WTC11 (cell line): ENCODE measurements around the gene LUM.

ENCODE experiments used
- FOXK1 ChIP-seq: sonication (generic); formaldehyde crosslinking; IDR thresholded peaks from 2 replicates; pipeline ENCODE4 v1.8.0; 2022; ENCODE audit warnings: mild to moderate bottlenecking, moderate library complexity, missing genetic modification reagents
- MYBL2 ChIP-seq: sonication (generic); formaldehyde crosslinking; IDR thresholded peaks from 2 replicates; pipeline ENCODE4 v1.8.1; 2023; ENCODE audit warnings: mild to moderate bottlenecking, moderate library complexity, missing genetic modification reagents
- TEAD4 ChIP-seq: sonication (generic); formaldehyde crosslinking; IDR thresholded peaks from 2 replicates; pipeline ENCODE4 v1.8.0; 2022; ENCODE audit warnings: mild to moderate bottlenecking, missing genetic modification reagents
- ZNF121 ChIP-seq: sonication (generic); formaldehyde crosslinking; IDR thresholded peaks from 2 replicates; pipeline ENCODE4 v1.8.0; 2023; ENCODE audit warnings: missing genetic modification reagents
- ZNF423 ChIP-seq: fragments of 250-450 bp; sonication (Bioruptor Pico); IDR thresholded peaks from 2 replicates; pipeline ENCODE4 v2.1.2; 2022; ENCODE audit warnings: mild to moderate bottlenecking, moderate library complexity
- TF ChIP-seq, protein P1 (sequence below): fragments of 200-600 bp; IDR thresholded peaks from 2 replicates; pipeline ENCODE4 v1.8.0; 2022; ENCODE audit warnings: antibody characterized with exemption
- TF ChIP-seq, protein P2 (sequence below): sonication (generic); formaldehyde crosslinking; IDR thresholded peaks from 2 replicates; pipeline ENCODE4 v1.8.1; 2022; ENCODE audit warnings: missing genetic modification reagents, borderline replicate concordance

DNA sequence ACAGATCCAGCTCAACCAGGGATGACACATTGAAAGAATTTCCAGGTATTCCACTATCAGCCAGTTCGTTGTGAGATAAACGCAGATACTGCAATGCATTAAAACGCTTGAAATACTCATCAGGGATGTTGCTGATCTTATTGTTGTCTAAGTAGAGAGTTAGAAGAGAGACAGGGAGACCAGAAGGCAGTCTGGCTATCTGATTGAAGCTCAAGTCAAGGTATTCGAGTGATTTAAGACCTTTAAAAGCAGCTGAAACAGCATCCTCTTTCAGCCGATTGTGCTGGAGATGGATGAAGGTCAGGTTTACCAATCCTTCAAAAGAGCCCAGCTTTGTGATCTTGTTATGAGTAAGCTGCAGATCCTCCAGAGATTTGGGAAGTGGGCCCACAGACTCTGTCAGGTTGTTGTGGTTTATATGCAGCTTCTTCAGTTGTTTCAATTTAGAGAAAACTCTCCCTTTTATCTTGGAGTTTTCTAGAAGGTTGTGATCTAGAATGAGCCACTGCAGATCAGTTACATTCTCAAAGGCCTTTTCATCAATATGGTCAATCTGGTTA, 3.0 kb downstream of the LUM start:
- TF ChIP-seq MYBL2 (CRISPR knock-in tag): no peak
- TF ChIP-seq FOXK1: no peak
- TF ChIP-seq, protein P1, sequence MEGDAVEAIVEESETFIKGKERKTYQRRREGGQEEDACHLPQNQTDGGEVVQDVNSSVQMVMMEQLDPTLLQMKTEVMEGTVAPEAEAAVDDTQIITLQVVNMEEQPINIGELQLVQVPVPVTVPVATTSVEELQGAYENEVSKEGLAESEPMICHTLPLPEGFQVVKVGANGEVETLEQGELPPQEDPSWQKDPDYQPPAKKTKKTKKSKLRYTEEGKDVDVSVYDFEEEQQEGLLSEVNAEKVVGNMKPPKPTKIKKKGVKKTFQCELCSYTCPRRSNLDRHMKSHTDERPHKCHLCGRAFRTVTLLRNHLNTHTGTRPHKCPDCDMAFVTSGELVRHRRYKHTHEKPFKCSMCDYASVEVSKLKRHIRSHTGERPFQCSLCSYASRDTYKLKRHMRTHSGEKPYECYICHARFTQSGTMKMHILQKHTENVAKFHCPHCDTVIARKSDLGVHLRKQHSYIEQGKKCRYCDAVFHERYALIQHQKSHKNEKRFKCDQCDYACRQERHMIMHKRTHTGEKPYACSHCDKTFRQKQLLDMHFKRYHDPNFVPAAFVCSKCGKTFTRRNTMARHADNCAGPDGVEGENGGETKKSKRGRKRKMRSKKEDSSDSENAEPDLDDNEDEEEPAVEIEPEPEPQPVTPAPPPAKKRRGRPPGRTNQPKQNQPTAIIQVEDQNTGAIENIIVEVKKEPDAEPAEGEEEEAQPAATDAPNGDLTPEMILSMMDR: no peak
- no peak for TF ChIP-seq ZNF423 (CRISPR knock-in tag)
- TF ChIP-seq TEAD4 (CRISPR knock-in tag): no peak
- no peak for TF ChIP-seq ZNF121
- TF ChIP-seq, protein P2, sequence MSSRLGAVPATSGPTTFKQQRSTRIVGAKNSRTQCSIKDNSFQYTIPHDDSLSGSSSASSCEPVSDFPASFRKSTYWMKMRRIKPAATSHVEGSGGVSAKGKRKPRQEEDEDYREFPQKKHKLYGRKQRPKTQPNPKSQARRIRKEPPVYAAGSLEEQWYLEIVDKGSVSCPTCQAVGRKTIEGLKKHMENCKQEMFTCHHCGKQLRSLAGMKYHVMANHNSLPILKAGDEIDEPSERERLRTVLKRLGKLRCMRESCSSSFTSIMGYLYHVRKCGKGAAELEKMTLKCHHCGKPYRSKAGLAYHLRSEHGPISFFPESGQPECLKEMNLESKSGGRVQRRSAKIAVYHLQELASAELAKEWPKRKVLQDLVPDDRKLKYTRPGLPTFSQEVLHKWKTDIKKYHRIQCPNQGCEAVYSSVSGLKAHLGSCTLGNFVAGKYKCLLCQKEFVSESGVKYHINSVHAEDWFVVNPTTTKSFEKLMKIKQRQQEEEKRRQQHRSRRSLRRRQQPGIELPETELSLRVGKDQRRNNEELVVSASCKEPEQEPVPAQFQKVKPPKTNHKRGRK (CRISPR knock-in tag): no peak
